GM18511 (cell line): Measurements from ENCODE around the gene NTM.

Experiments
- ATAC-seq: cut with Tn5 transposase; IDR thresholded peaks from one replicate; pipeline ENCODE4 v1.9.1; 2021; ENCODE audit warnings: mild to moderate bottlenecking, moderate library complexity; ENCODE audit not compliant: unreplicated experiment

NTM gene

DNA sequence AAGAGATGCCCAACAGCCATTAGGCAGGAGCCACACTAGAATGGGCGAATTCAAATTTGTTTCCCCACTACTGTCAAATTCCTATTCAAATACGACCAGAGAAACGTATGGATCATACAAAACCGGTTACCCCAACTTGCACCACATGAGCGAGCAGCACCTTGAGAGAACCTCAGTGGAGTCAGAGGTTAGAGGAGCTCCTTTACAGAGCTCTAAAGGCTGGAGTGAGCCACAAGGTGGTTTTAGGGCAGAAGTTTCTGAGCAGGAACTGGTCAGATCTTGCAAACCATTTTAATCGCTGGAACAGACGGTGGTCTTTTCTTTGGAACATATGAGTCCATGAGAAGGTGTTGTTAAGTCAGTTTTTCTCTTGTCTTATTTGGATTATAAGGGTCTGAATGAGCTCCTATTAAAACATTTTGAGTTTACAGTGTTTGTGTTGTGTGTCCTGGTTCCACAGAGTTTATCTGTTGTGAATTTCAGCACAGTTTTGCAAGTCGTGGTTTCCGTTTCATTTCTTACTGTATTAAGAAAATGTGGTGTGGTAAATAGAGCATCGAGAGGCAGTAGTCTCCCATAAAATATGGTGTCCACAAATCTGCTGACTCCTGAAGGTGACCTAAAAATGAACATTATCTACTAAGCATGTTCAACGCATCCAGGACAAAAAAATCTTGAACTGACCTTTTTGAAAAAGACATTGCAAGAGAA lies 471.7 kb downstream of the NTM start:
- ATAC-seq = no peak

DNA sequence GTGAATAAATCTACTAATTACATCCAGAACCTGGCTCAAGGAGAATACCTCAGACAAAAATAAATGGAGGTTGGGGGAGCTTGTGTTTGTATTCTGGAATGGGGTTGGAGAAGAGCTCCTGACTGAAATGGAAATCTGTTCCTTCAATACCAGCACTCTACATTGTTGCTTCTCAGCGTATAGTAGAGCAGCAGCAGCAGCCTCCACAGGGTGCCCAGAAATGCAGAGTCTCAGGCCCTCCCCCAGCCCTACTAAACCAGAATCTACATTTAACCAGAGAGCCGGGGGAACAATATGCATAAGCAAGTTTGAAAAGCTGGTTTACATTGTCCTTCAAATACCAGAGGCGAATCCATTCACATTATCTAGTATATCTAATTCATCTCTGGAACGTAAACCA lies 474.8 kb downstream of the NTM start:
- ATAC-seq = no peak

DNA sequence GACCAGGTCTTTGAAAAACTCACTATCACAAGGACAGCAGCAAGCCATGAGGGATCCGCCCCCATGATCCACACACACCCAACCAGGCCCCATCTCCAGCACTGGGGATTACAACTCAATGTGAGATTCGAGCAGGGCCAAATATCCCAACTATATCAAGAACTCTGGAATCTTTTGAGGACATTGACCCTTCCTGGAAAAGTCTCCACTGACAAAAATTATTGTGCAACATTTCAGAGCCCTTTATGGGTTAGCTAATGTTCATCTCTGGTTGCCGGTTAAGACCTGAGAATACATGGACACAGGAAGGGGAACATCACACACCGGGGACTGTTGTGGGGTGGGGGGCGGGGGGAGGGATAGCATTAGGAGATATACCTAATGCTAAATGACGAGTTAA lies 479.1 kb downstream of the NTM start:
- ATAC-seq = no peak

DNA sequence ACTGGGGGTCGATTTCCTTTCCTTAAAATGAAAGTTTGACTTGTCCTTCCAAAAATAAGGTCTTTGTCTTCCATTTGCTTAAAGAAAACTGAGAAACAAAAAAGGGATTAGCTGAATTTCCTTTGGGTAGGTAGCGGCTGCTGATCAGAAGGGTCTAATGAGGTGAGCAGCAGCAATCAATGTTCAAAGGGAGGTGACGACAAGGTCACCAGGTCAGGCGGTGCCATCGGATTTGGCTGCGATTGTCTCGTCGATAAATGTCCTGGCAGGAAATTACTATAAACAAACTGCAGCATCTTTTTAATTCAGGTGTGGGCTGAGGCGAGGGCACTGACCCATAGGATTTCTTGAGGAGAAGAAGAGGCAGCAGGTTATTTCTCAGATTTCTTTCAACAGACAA lies 480.1 kb downstream of the NTM start:
- no peak for ATAC-seq

DNA sequence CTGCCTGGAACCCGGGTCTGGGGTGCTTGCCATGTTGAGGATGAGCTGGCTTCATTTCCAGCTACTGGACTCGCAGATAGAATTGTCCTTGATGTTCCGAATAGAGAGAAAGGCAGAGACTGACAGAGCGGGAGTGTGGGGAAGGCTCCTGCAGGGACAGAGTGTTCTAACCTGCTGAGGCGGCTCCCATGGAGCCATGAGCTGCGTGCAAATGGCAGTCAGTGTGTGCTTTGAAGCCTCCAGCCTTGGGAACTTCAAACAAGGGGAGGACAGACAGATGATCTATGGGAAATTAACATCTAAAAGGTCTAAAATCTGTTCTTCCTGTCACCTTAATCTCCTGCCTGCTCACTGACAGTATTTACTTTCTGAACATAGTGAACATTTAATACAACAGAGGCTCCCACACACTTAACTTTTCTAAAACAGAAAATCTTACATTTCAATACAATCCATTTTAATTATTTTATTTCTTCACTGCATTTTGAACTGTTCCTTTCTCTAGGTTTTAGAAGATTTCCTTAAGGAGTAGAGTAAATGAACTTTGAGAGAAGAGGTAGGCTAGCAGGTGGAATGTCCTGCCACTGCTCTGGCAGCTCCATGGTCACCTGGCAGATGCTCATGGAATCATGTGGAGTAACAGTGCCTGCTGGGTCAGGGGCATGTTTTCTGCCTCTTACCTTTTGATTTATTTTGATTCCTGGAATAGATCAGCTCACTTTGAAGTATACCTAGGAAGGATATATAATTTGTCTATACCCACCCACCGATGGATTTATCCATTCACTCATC lies 481.7 kb downstream of the NTM start:
- ATAC-seq = no peak

DNA sequence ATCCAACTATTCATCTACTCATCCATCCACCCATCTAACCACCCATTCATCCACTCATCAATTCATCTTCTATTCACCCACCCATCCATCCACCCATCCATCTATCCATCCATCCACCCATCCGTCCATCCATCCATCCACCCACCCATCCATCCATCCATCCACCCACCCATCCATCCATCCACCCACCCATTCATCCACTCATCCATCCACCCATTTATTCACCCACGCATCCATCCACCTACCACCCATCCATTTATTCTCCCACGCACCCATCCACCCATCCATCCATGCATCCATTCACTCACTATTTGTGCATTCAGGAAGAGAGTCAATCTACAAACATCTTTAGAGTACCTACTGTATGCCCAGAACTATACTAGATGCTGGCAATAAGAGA lies 482.3 kb downstream of the NTM start:
- no peak for ATAC-seq

DNA sequence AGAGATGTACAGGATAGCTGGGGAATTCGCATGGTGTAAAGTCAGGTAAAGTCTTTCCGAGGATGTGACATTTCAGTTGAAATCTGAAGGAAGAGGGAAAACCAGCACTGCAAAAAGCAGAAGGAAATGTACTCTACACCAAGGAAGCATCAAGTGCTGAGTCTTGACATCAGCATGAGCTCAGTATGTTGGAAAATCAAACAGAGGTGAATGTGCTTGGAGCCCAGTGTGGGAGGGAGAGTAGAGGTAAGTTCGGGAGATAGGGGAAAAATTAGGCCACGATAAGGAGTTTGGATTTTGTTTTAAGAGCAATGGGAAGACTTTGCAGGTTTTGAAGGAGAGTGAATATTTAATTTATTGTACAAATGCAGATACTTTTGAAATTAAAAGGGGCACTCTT lies 484.0 kb downstream of the NTM start:
- ATAC-seq = no peak

DNA sequence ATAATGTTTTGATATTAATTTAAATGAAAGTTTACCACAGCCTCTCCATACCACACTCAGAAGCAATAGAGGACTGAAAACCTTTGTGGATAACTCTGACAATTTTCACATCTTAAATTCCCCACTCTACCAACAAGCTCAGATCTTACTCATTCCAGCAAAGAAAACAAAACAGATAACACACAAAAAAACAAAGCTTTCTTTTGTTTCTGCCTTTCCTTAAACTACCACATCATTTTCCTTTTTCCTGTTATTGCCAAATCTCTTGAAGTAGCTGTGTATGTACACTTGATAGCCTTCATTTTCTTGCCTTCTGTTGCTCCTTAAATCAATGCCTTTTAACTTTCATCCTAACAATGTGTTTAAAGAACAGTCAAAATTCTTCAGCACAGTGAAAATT lies 484.9 kb downstream of the NTM start:
- ATAC-seq = no peak

DNA sequence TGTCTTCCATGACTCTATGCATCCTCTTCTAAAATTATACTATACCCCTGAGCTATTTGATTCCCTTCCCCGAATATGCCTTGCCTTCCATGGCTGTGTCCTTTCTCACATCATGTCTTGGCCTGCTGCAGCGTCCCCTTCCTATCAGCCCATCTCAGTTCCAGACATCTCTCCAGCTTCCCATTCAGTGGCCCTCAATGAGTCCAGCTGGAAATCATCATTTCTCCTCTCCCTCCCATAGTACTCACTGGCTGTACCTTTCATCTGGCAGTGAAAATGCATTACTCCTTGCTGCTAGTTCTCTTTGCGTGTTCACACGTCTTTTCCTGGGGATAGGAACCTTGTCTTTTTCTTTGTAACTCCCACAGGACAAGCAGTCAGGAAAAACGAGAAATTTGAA lies 486.8 kb downstream of the NTM start:
- no peak for ATAC-seq

DNA sequence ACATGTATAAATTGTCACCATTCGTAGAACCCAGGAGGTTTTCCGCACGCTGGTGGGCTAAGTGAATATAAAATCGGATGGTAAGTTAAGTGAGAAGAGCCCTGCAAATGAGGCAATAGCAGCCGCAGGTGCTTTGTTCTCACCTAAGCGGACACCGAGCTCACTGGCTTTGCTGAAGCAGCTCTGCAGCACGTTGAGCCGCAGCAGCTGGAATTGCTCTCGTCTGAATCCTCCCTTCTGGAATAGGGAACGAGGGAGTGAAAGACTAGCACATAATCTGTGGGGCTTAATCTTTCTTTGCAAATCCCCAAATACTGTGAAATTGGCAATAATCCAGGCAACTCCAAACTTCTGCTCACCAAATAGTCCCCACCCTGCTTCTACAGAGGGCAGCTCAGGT lies 488.1 kb downstream of the NTM start:
- ATAC-seq = no peak

DNA sequence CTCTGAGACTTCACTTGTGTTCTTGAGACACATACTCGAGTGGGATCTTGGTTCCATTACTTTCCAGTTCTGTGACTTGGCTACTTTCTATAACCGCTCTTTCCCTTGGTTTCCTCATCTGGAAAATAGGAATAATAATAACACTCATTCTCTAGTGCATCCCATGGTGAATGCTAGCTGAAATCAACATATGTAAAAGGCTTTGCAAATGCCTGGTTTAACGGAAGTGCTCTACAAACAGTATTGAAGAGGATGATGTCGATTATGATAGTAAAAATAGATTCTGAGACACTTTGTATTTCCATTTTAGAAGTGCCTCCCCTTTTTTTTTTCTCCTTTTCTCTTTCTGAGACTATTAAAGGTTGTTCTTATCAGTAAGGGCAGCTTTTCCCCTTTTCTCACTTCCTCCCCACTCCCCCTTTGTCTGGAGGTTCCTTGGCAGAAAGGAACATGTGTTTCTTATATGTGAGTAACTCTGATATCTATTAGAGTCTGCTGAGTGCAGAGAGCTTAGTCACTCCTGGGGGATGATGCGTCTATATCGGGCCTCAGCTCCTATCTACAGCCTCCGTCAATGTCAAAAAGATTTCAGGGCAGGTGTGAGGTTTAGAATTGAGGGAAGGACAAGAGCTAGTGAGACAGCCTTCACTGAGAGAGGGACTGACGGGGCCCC lies 489.3 kb downstream of the NTM start:
- ATAC-seq = no peak

DNA sequence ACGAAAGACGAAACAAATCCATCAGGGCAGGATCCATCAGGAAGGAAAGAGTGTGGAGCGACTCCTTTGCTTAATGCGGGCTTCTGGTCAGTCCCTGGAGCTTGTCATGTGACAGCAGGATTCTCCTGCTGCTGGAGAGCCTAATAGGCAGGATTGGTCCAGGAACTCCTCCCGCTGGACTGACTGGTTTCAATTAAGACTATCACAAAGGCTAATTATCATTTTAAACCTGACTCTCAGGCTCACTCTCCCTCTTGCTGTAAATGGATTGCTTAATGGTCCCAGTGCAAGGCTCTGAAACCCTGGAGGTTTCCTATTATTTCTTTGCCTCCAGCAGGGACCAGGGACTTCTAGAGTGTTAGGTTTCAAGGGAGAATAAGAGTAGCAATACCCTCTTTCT lies 493.8 kb downstream of the NTM start:
- no peak for ATAC-seq

DNA sequence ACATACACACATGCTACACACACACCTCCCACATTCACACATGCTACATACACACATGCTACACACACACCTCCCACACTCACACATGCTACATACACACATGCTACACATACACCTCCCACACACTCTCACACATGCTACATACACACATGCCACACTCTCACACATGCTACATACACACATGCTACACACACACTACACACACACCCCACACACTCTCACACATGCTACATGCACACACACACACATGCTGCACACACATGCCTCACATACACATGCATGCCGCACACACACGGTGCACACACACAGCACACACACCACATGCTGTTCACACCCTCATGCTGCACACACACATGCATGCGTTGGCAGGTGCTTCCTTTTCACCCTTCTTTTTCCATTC lies 495.4 kb downstream of the NTM start:
- no peak for ATAC-seq

DNA sequence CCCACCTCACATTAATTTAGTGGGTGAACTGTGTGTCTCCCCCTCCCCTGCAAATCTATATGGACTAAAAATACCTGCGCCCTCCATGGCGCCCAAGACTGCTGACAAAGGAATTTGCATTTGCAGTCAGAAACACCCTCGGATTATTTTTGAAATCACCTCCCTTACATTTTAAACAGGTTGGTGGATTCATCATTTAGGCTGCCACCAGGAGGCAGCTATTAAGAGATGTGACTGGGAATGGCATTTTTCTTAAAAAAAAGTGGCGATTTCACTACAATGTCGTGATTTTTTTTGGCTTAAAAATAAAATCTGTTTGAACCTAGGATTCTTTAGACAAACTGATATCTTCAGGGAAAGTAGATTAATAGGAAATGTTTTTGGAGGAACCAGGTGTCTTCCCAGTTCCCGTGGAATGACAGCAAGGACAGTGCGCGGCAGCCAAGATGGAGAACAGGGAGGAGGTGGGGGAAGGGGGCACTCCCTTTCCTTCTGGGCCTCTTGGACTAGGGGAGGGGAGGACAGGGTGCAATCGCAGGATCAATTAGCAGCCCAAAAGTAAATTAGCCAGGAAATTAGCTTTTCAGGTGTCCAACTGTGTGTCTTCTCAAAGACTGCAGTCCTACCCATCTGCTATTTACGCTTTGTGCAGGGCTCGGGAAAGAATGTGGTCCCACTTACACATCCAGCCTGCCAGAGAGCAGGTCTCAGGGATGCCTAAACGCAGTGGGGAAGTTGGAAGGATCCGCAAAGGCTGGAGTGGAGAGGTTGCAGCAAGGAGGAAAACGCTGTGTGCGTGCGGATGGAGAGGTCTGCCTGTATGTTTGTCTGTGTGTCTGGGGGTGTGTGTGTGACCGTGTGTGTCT lies 496.4 kb downstream of the NTM start:
- ATAC-seq = no peak

DNA sequence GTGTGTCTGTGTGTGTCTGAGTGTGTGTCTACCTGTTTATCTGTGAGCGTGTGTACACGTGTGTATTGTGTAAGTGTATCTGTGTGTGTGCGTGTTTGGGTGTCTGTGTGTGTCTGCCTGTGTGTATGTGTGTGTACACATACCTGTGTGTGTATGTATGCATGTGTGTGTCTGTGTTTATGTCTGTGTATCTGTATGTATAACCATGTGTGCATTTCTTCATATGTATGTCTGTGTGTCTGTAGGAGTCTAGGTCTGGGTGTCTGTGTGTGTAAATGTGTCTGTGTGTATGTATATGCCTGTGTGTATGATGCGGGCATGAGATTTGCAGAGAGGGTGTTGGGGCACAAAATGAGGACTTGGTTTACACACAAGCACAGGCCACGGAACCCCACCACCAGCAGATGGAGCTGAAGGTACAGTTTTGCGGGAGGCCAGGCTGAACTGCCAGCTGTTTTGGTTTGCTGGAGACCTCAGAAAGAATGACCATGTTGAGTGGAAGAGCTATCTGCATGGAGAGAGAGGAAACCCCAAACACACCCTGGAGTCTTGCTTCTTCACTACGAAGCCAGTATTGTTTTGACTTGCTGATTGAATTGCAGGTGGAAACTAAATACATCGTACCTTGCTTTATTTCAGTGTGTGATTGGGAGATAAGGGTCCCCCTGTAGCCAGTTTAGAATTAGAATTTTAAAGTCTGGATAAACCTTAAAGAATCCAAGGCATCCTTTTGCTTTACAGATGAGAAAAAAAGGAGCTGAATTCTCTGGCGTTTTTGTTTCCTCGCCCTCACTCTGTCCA lies 497.2 kb downstream of the NTM start:
- peak; percentile 85 for ATAC-seq

DNA sequence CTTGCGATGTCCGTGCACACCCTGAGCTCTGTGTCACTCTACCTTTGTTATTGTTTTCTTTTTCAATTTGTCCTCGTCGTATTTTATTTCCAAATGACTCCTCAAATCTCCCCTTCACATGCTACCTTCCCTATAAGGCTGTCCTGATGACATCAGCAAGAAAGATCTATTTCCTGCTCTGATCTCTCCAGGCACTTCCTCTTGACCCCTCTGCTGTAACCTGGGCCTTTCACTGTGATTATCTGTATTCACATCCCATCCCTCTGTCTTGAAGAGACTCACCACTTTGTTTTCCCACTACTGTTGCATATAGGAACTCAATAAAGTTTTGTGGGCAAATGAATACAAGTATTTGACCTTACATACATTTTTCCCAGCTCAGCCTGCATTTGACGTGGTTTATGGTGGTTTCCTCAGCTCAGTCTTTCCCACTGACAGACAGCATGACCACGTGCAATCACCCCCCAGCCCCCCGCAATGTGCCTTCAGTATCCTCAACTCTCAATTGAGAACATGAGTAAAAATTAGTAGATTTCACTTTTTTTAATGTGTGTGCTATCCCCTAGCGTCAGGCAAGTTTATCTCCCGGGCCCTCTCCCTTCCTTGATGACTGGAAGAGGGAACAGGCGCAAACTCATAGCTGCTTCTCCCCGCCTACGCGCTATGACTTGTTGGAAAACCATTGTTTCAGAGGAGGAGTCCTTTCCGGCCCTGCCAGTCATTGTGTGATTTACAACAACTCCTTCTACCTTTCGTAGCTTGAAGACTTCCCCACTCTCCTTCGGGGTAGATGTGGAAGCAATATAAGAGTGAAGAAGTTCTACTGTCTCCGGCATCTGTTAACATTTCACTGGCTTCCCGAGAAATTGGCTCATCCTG lies 498.5 kb downstream of the NTM start:
- ATAC-seq = no peak

DNA sequence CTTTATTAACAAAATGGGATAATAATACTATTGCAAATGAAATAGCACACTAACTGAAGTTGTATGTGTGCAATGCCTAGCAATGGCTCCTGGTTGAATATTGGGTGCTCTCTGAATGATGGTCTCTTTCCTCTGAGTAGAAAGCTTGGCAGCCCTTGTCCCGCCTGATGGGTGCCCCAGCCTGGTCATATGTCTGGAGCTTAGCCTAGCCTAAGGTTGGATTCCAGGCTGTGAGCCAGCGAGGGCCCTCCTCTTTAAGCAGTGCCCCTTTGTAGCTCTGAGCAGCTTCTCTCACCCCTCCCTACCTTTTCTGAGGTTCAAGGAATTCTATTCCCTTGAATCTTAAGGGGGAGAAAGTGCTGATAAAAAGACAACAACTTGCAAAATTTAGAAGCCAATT lies 499.9 kb downstream of the NTM start:
- ATAC-seq = no peak

DNA sequence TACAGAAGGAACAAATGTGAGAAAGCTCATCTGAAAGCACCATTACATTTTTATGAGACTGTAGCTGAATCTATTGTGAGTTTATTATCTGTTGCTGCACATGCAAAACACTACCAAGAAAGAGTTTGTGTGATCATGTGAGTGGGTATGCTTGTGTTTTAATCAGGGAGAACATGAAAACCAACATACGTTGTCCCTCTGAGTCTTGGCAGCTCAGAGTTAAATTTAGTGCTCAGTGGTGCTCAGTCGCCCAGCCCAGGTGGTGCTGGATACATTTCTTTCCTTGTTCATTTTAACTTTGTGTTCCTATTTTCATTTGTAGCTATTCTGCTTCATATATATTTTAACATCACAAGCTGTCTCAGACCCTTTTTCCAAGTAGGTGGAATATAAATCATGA lies 500.6 kb downstream of the NTM start:
- no peak for ATAC-seq

DNA sequence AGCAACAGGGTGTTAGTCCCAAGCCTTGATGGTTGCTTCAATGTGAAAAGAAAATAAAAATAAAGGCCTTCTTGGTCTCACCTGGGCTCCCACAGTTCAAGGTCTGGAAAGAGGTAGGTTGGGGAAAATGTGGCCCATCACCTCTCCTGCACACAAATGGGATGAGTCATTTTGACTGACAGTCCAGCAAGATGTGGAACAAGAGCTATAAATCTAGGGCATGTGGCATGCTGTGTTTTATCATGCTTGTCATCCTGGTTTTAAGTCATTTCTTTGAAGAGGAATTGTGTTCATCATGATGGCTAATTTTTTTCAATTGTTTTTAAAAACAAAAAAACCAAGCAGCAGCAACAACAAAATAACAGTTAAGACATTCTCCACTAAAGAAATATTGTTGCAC lies 503.7 kb downstream of the NTM start:
- no peak for ATAC-seq
